GM12891 (cell line): Measurements from ENCODE around the gene OSBPL6.
"Not testable (repeated sequence)": the region's sequence is repeated elsewhere in the genome, so short reads cannot be mapped to it uniquely, and the experiment has no call there.

Source experiments
- DNase-seq: peaks from one replicate; pipeline ENCODE4 v3.0.0; 2011; ENCODE audit warnings: low spot score; ENCODE audit not compliant: insufficient read length
- FAIRE-seq: peaks from 2 replicates; lab custom pipeline; 2011; peaks lifted over from hg19 to GRCh38; lab: Jason Lieb, UNC
- PAX5 ChIP-seq: IDR thresholded peaks from 2 replicates; pipeline ENCODE4 v1.6.1; 2011; ENCODE audit warnings: low read length, moderate library complexity, mild to moderate bottlenecking; ENCODE audit not compliant: insufficient read depth, severe bottlenecking
- POLR2A ChIP-seq: IDR thresholded peaks from 2 replicates; pipeline ENCODE4 v1.6.1; 2011; ENCODE audit warnings: low read depth, low read length, control low read depth
- POLR2AphosphoS5 ChIP-seq: IDR thresholded peaks from 2 replicates; pipeline ENCODE4 v1.6.1; 2011; ENCODE audit warnings: low read depth, low read length, control low read depth
- POU2F2 ChIP-seq: IDR thresholded peaks from 2 replicates; pipeline ENCODE4 v1.6.1; 2011; ENCODE audit warnings: low read depth, mild to moderate bottlenecking, control low read depth, low read length, moderate library complexity
- SPI1 ChIP-seq: IDR thresholded peaks from 2 replicates; pipeline ENCODE4 v1.6.1; 2011; ENCODE audit warnings: low read depth, low read length, control low read depth
- TAF1 ChIP-seq: IDR thresholded peaks from 2 replicates; pipeline ENCODE4 v1.6.1; 2011; ENCODE audit warnings: low read depth, low read length, control low read depth

OSBPL6 gene

GRCh38 chr2:178320011-178320585 is 125.8 kb downstream of the OSBPL6 start:
- DNase-seq = no peak
- FAIRE-seq = no peak
- TF ChIP-seq SPI1 (no peak), POLR2AphosphoS5 (no peak), POU2F2 (no peak), POLR2A (no peak), PAX5 (no peak), TAF1 (no peak)

GRCh38 chr2:178322068-178322467 is 127.8 kb downstream of the OSBPL6 start:
- no peak for DNase-seq
- FAIRE-seq = no peak
- TF ChIP-seq POLR2AphosphoS5 (no peak), POLR2A (no peak), SPI1 (no peak), PAX5 (no peak), TAF1 (no peak), POU2F2 (no peak)

- FAIRE-seq = not testable (repeated sequence)
Observed at GRCh38 chr2:178323331-178323730, 129.0 kb downstream of the OSBPL6 start.

GRCh38 chr2:178324077-178324476 is 129.8 kb downstream of the OSBPL6 start:
- TF ChIP-seq SPI1 (no peak), POLR2AphosphoS5 (no peak), PAX5 (no peak), POLR2A (no peak), TAF1 (no peak), POU2F2 (no peak)
- FAIRE-seq = no peak

More at GRCh38 chr2:178323331-178323730, 129.0 kb downstream of the OSBPL6 start:
- not testable (repeated sequence) for DNase-seq

GRCh38 chr2:178325268-178325667 is 131.0 kb downstream of the OSBPL6 start:
- DNase-seq (no peak), FAIRE-seq (no peak)
- TF ChIP-seq POLR2AphosphoS5 (no peak), POLR2A (no peak), PAX5 (no peak), POU2F2 (no peak), SPI1 (no peak), TAF1 (no peak)

More at GRCh38 chr2:178324077-178324476, 129.8 kb downstream of the OSBPL6 start:
- DNase-seq = no peak

- FAIRE-seq = no peak
- TF ChIP-seq POLR2AphosphoS5 (no peak), TAF1 (no peak), SPI1 (no peak), POU2F2 (no peak), PAX5 (no peak), POLR2A (no peak)
- DNase-seq = no peak
Observed at GRCh38 chr2:178327516-178327915, 133.2 kb downstream of the OSBPL6 start.

- TF ChIP-seq POLR2AphosphoS5 (no peak), POLR2A (no peak), PAX5 (no peak), POU2F2 (no peak)
- DNase-seq (no peak), FAIRE-seq (no peak)
Observed at GRCh38 chr2:178328037-178328436, 133.7 kb downstream of the OSBPL6 start.

- DNase-seq (no peak), FAIRE-seq (no peak)
- no peak for TF ChIP-seq TAF1
- TF ChIP-seq SPI1 = no peak
- TF ChIP-seq POU2F2 = no peak
- TF ChIP-seq PAX5 = no peak
Observed at GRCh38 chr2:178330175-178331017, 136.1 kb downstream of the OSBPL6 start.

GRCh38 chr2:178331474-178332432 is 137.4 kb downstream of the OSBPL6 start:
- FAIRE-seq = no peak
- no peak for DNase-seq
- no peak for TF ChIP-seq SPI1
- no peak for TF ChIP-seq POU2F2
- TF ChIP-seq PAX5 = no peak
- TF ChIP-seq POLR2A = no peak
- no peak for TF ChIP-seq POLR2AphosphoS5
- no peak for TF ChIP-seq TAF1
